Right lobe of liver (tissue), 4 donors: ENCODE measurements around the gene ADAT1.

Experiments used
- POLR2A ChIP-seq: fragments of 450-650 bp; IDR thresholded peaks from one replicate; pipeline ENCODE4 v1.6.1; 2017; ENCODE audit warnings: antibody characterized with exemption, mild to moderate bottlenecking
- TF ChIP-seq, protein P1 (sequence below), 4 donors: fragments of 200-600 bp in 3 of 4; fragments of 450-650 bp in 1 of 4; IDR thresholded peaks; one replicate each; pipeline versions ENCODE4 v1.5.1 to v1.8.0; 2016 to 2022; ENCODE audit warnings: antibody characterized with exemption in 4 of 4, mild to moderate bottlenecking in 2 of 4
- donor health status: DM: no; HTN: no; CAD: no.
- donor health status: DM: no; HTN: no; CAD: no.
- donor health status: DM: no; HTN: yes; CAD: no.

DNA sequence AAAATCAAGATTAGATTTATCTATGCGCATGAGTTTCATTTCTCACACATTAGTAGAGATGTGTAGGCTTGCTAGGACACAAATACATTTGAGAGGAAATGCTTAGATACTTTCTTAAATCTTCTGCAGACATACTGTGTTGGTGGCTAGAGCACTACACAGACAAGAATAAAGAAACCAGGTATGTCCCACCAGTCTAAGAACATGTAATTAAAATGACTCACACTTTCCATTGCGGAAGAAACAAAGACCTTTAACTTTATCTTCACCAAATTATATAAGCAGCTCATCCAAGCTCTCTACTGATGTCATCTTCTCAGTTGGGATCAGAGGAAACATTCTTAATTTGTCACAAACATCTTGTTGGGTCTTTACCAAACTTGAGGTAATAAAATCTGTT lies 44.4 kb downstream of the ADAT1 start:
- TF ChIP-seq, protein P1, sequence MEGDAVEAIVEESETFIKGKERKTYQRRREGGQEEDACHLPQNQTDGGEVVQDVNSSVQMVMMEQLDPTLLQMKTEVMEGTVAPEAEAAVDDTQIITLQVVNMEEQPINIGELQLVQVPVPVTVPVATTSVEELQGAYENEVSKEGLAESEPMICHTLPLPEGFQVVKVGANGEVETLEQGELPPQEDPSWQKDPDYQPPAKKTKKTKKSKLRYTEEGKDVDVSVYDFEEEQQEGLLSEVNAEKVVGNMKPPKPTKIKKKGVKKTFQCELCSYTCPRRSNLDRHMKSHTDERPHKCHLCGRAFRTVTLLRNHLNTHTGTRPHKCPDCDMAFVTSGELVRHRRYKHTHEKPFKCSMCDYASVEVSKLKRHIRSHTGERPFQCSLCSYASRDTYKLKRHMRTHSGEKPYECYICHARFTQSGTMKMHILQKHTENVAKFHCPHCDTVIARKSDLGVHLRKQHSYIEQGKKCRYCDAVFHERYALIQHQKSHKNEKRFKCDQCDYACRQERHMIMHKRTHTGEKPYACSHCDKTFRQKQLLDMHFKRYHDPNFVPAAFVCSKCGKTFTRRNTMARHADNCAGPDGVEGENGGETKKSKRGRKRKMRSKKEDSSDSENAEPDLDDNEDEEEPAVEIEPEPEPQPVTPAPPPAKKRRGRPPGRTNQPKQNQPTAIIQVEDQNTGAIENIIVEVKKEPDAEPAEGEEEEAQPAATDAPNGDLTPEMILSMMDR (IDR thresholded peaks at IDR 0.05) = no peak
- no peak for TF ChIP-seq POLR2A
